ENCODE measurements around the gene ORMDL2. TPM values are rescaled to one million over a fixed set of nuclear protein-coding genes. Genes with fewer than 3 reads are reported as not detected.

Gene ORMDL2
- total RNA-seq, 1 donor from 2014 or later = 49.2 TPM

DNA sequence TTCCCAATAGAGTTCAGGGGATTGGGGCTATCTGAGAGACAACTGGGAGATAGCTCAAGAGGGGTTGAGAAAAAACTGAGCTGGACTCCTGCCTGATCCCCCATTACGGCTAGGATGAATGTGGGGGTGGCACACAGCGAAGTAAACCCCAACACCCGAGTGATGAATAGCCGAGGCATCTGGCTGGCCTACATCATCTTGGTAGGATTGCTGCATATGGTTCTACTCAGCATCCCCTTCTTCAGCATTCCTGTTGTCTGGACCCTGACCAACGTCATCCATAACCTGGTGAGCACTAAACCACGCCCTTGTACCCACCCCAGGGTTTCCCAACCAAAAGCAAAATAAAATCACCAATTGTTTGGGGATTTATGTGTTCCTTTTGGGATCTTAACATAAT lies 1.0 kb downstream of the ORMDL2 start:
- Histone ChIP-seq H3K9me3 (no peaks in the 10 kb centered on the region), H3K27ac (peak overlapping the region; percentile 75), H3K27me3 (no peaks in the 10 kb centered on the region), H3K4me3 (peak overlapping the region; percentile 76), H3K4me1 (peaks cover 30% of the 10 kb centered on the region), H3K36me3 (peaks cover 57% of the 10 kb centered on the region)
- TF ChIP-seq CTCF (IDR thresholded peaks at IDR 0.05) = no peak
- DNase-seq = no peak
- ATAC-seq = no peak
- intact Hi-C loops (cut with DNase I) = no loop called here

GRCh38 chr12:55820679-55821078 lies 2.8 kb downstream of the ORMDL2 start:
- TF ChIP-seq CTCF (IDR thresholded peaks at IDR 0.05) = no peak
- Histone ChIP-seq H3K4me1 (peaks cover 25% of the 10 kb centered on the region), H3K36me3 (peaks cover 47% of the 10 kb centered on the region), H3K4me3 (no peak overlapping the region), H3K27me3 (no peaks in the 10 kb centered on the region), H3K27ac (no peak overlapping the region), H3K9me3 (no peaks in the 10 kb centered on the region)
- ATAC-seq (no peak), DNase-seq (no peak)
- intact Hi-C loops (cut with DNase I) = no loop called here

GRCh38 chr12:55822228-55822627 lies 4.4 kb downstream of the ORMDL2 start:
- Histone ChIP-seq H3K27ac (no peak overlapping the region), H3K27me3 (no peaks in the 10 kb centered on the region), H3K9me3 (no peaks in the 10 kb centered on the region), H3K4me3 (no peak overlapping the region), H3K4me1 (peaks cover 32% of the 10 kb centered on the region), H3K36me3 (peaks cover 45% of the 10 kb centered on the region)
- intact Hi-C loops (cut with DNase I) = no loop called here
- ATAC-seq (no peak), DNase-seq (no peak)
- TF ChIP-seq CTCF (IDR thresholded peaks at IDR 0.05) = no peak

DNA sequence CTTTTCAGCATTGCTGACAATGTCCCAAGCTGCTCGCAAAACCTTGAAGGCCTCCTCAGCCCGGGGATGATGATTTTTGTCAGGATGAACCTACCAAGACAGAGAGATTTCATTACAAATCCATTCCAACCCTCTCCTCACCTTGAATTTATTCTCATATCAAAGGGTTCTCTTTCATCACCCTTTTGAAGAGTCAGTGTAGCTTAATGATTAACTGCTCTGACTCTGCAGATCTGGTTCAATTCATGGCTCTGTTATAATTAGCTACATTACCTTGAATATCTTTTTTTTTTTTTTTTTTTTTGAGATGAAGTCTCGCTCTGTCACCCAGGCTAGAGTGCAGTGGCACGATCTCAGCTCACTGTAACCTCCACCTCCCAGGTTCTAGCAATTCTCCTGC lies 5.6 kb downstream of the ORMDL2 start:
- ATAC-seq (no peak), DNase-seq (no peak)
- Histone ChIP-seq H3K9me3 (no peaks in the 10 kb centered on the region), H3K4me1 (peaks cover 41% of the 10 kb centered on the region), H3K4me3 (no peak overlapping the region), H3K27ac (no peak overlapping the region), H3K27me3 (no peaks in the 10 kb centered on the region), H3K36me3 (peaks cover 45% of the 10 kb centered on the region)
- intact Hi-C loops (cut with DNase I) = no loop called here
- TF ChIP-seq CTCF (IDR thresholded peaks at IDR 0.05) = no peak

DNA sequence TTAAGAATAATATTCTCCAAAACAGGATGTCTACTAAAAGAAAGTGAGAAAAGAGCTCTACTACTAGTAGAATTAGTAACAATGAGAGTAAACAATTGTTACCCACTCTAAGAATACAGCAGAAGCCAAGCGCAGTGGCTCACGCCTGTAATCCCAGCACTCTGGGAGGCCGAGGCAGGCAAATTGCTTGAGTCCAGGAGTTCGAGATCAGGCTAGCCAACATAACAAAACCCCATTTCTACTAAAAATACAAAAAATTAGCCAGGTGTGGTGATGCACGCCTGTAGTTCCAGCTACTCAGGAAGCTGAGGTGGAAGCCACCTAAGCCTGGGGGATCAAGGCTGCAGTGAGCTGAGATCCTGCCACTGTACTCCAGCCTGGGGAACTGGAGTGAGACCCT lies 6.9 kb downstream of the ORMDL2 start:
- no peak for TF ChIP-seq CTCF (IDR thresholded peaks at IDR 0.05)
- Histone ChIP-seq H3K9me3 (no peaks in the 10 kb centered on the region), H3K4me3 (no peak overlapping the region), H3K4me1 (peaks cover 39% of the 10 kb centered on the region), H3K36me3 (peaks cover 36% of the 10 kb centered on the region), H3K27me3 (no peaks in the 10 kb centered on the region), H3K27ac (no peak overlapping the region)
- intact Hi-C loops (cut with DNase I) = no loop called here
- no peak for ATAC-seq
- no peak for DNase-seq

- no peak for TF ChIP-seq CTCF (IDR thresholded peaks at IDR 0.05)
- DNase-seq = no peak
- Histone ChIP-seq H3K36me3 (peaks cover 6% of the 10 kb centered on the region), H3K27me3 (no peaks in the 10 kb centered on the region), H3K4me1 (peaks cover 51% of the 10 kb centered on the region), H3K27ac (peak overlapping the region; percentile 3), H3K4me3 (peak overlapping the region; percentile 82), H3K9me3 (no peaks in the 10 kb centered on the region)
- no peak for ATAC-seq
- intact Hi-C loops (cut with DNase I) = no loop called here
Observed at GRCh38 chr12:55827806-55828205, 10.0 kb downstream of the ORMDL2 start.
